Loucy (cell line): Measurements from ENCODE around the gene CCDC142.

Experiments used
- H2AFZ ChIP-seq: fragments of 200-600 bp; sonication (generic); 2 replicates; pipeline ENCODE4 v1.6.0; 2016; ENCODE audit warnings: antibody characterized with exemption, mild to moderate bottlenecking, low read length, moderate library complexity
- H3F3A ChIP-seq: fragments of 200-600 bp; 2 replicates; pipeline ENCODE4 v1.6.0; 2016; ENCODE audit warnings: antibody characterized with exemption, low read depth, mild to moderate bottlenecking
- H3K27me3 ChIP-seq: fragments of 200-600 bp; sonication (generic); 2 replicates; pipeline ENCODE4 v1.6.1; 2014; ENCODE audit warnings: low read length, mild to moderate bottlenecking; ENCODE audit not compliant: insufficient read depth, poor library complexity, severe bottlenecking
- H3K36me3 ChIP-seq: fragments of 200-600 bp; sonication (generic); 2 replicates; pipeline ENCODE4 v1.6.1; 2016; ENCODE audit warnings: low read length; ENCODE audit not compliant: insufficient read depth
- H3K4me1 ChIP-seq: fragments of 200-600 bp; sonication (generic); 2 replicates; pipeline ENCODE4 v1.5.1; 2014; ENCODE audit warnings: low read length, mild to moderate bottlenecking; ENCODE audit not compliant: insufficient read depth, poor library complexity, severe bottlenecking
- H3K4me2 ChIP-seq: fragments of 200-600 bp; sonication (generic); 2 replicates; pipeline ENCODE4 v1.6.0; 2014; ENCODE audit warnings: antibody characterized with exemption, low read length, low read depth, mild to moderate bottlenecking; ENCODE audit not compliant: poor library complexity, severe bottlenecking
- H3K4me3 ChIP-seq: fragments of 200-600 bp; sonication (generic); 2 replicates; pipeline ENCODE4 v1.5.1; 2014; ENCODE audit warnings: low read length, mild to moderate bottlenecking, mixed read lengths; ENCODE audit not compliant: poor library complexity, severe bottlenecking
- H3K79me2 ChIP-seq: fragments of 200-600 bp; sonication (generic); 2 replicates; pipeline ENCODE4 v1.6.1; 2014; ENCODE audit warnings: low read length; ENCODE audit not compliant: insufficient read depth
- H3K9ac ChIP-seq: fragments of 200-600 bp; sonication (generic); 2 replicates; pipeline ENCODE4 v1.6.0; 2014; ENCODE audit warnings: mild to moderate bottlenecking, low read depth, low read length, moderate library complexity; ENCODE audit not compliant: poor library complexity, severe bottlenecking
- H3K9me2 ChIP-seq: fragments of 200-600 bp; sonication (generic); replicated peaks from 2 replicates; pipeline ENCODE4 v1.6.1; 2016; ENCODE audit warnings: low read depth, low read length, mixed read lengths
- H3K9me3 ChIP-seq: fragments of 200-600 bp; sonication (generic); 2 replicates; pipeline ENCODE4 v1.6.1; 2014; ENCODE audit warnings: mild to moderate bottlenecking, antibody characterized with exemption, low read length, low read depth; ENCODE audit not compliant: insufficient read depth
- H4K20me1 ChIP-seq: fragments of 200-600 bp; sonication (generic); 2 replicates; pipeline ENCODE4 v1.6.0; 2014; ENCODE audit warnings: antibody characterized with exemption, low read length, mild to moderate bottlenecking; ENCODE audit not compliant: insufficient read depth, poor library complexity, severe bottlenecking
- CTCF ChIP-seq: fragments of 200-600 bp; sonication (generic); conservative IDR thresholded peaks from 2 replicates; pipeline ENCODE4 v1.5.1; 2014; ENCODE audit warnings: mild to moderate bottlenecking, antibody characterized with exemption, low read length
- EZH2phosphoT487 ChIP-seq: fragments of 200-600 bp; IDR thresholded peaks from 2 replicates; pipeline ENCODE4 v1.6.1; 2018; ENCODE audit warnings: antibody characterized with exemption, mild to moderate bottlenecking, moderate library complexity, borderline replicate concordance

CCDC142 gene

GRCh38 chr2:74525717-74526648, 43.2 kb upstream of the CCDC142 start, which contains the start of gene DQX1:
Gene DQX1, minus strand, starts transcription at chr2:74526231. Its CDS starts 502 bp downstream, at chr2:74525729.
- H3K4me2 ChIP-seq: peak within 1 kb of the TSS; percentile 100
- peaks cover 42% of the 10 kb centered on the region for H3K79me2 ChIP-seq
- peaks cover 24% of the 10 kb centered on the region for H3K4me1 ChIP-seq
- 0 out of 2 replicates have a peak, but pooled peaks cover 3% of the 10 kb centered on the region for H3F3A ChIP-seq
- peaks cover 18% of the 10 kb centered on the region for H4K20me1 ChIP-seq
- H3K27me3 ChIP-seq: peaks cover 4% of the 10 kb centered on the region
- no peak for TF ChIP-seq EZH2phosphoT487
- no peak for TF ChIP-seq CTCF
- H3K4me3 ChIP-seq: no peak within 1 kb of the TSS
- no peak within 1 kb of the TSS for H2AFZ ChIP-seq
- no peaks in the 10 kb centered on the region for H3K9me3 ChIP-seq
- H3K9ac ChIP-seq: no peak within 1 kb of the TSS
- H3K9me2 ChIP-seq: no peaks in the 10 kb centered on the region
- H3K36me3 ChIP-seq: peaks cover 17% of the 10 kb centered on the region; the same call in 1 of the 2 replicates

- Histone ChIP-seq H3F3A (0 out of 2 replicates have a peak, but pooled peaks cover 3% of the 10 kb centered on the region), H3K36me3 (peaks cover 17% of the 10 kb centered on the region; the same call in 1 of the 2 replicates), H2AFZ (no peak overlapping the region), H3K4me1 (peaks cover 20% of the 10 kb centered on the region), H3K9me2 (no peaks in the 10 kb centered on the region), H3K4me2 (no peak overlapping the region), H3K27me3 (peaks cover 2% of the 10 kb centered on the region), H3K9ac (no peak overlapping the region), H3K4me3 (no peak overlapping the region), H4K20me1 (peaks cover 18% of the 10 kb centered on the region), H3K79me2 (peaks cover 34% of the 10 kb centered on the region), H3K9me3 (no peaks in the 10 kb centered on the region)
- no peak for TF ChIP-seq CTCF
- TF ChIP-seq EZH2phosphoT487: no peak
These were observed 42.3 kb upstream of the CCDC142 start for GRCh38 chr2:74524955-74525716.

- TF ChIP-seq CTCF: no peak
- TF ChIP-seq EZH2phosphoT487: no peak
- Histone ChIP-seq H3K36me3 (peaks cover 17% of the 10 kb centered on the region; the same call in 1 of the 2 replicates), H3K4me3 (no peak overlapping the region)
These were observed 41.2 kb upstream of the CCDC142 start for GRCh38 chr2:74524005-74524404.

More at GRCh38 chr2:74524005-74524404, 41.2 kb upstream of the CCDC142 start:
- peaks cover 20% of the 10 kb centered on the region for H3K4me1 ChIP-seq
- no peaks in the 10 kb centered on the region for H3K27me3 ChIP-seq
- no peaks in the 10 kb centered on the region for H3K9me3 ChIP-seq
- H3F3A ChIP-seq: 0 out of 2 replicates have a peak, but pooled peaks cover 3% of the 10 kb centered on the region
- no peak overlapping the region for H3K9ac ChIP-seq
- no peak overlapping the region for H2AFZ ChIP-seq
- peaks cover 16% of the 10 kb centered on the region for H4K20me1 ChIP-seq
- no peak overlapping the region for H3K4me2 ChIP-seq
- H3K9me2 ChIP-seq: no peaks in the 10 kb centered on the region
- H3K79me2 ChIP-seq: peaks cover 25% of the 10 kb centered on the region
